ENCODE data around the gene SREBF1.

DNA sequence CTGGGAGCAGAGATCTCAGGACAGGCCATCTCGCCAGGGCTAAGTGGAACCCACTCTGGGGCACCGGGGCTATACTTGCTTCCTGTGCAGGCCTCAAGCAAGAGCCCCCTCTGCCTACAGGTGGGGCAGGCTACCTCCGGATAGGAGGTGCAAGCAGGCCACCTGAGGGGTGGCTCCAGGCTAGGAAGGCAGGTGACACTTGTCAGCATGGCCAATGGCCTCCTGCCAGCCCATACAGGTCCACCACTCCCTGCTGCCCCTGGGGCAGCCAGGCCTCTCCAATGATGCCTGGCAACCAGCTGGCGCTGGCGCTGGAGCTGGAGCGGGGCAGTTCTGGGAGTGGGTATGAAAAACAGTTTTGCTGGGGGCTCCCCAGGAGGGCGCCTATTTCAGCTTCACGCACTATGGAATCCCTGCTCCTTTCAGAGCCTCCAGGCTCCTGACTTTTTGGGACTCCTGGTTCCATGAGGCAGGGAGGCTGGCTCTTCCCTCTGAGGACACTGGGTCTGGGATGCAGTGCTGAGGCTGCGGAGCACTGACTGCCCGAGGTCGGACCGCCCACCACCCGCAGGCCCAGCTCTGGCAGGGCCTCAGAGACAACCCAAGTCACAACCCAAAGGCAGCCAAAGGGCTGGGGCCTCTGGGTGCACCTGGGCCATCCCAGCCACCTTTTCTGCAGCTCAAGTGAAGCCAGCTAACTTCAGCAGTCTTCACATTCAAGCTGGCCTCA, 8.4 kb upstream of the SREBF1 start:
- no peak for TF ChIP-seq POLR2AphosphoS5 (IDR thresholded peaks at IDR 0.05; ENCODE audit: low read depth, low read length)
- TF ChIP-seq, protein P1, sequence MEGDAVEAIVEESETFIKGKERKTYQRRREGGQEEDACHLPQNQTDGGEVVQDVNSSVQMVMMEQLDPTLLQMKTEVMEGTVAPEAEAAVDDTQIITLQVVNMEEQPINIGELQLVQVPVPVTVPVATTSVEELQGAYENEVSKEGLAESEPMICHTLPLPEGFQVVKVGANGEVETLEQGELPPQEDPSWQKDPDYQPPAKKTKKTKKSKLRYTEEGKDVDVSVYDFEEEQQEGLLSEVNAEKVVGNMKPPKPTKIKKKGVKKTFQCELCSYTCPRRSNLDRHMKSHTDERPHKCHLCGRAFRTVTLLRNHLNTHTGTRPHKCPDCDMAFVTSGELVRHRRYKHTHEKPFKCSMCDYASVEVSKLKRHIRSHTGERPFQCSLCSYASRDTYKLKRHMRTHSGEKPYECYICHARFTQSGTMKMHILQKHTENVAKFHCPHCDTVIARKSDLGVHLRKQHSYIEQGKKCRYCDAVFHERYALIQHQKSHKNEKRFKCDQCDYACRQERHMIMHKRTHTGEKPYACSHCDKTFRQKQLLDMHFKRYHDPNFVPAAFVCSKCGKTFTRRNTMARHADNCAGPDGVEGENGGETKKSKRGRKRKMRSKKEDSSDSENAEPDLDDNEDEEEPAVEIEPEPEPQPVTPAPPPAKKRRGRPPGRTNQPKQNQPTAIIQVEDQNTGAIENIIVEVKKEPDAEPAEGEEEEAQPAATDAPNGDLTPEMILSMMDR (IDR thresholded peaks at IDR 0.05): no peak
- TF ChIP-seq EZH2phosphoT487 (IDR thresholded peaks at IDR 0.05; ENCODE audit: borderline replicate concordance, low read depth): no peak
- no peak for TF ChIP-seq GABPA (IDR thresholded peaks at IDR 0.05; ENCODE audit: low read depth)
